SH-SY5Y (cell line): Measurements from ENCODE around the gene TMEM87B.

Experiments used
- GATA2 ChIP-seq: IDR thresholded peaks from 2 replicates; pipeline ENCODE4 v1.6.1; 2011; ENCODE audit warnings: mild to moderate bottlenecking, low read depth, low read length
- GATA3 ChIP-seq: IDR thresholded peaks from 2 replicates; pipeline ENCODE4 v1.6.1; 2011; ENCODE audit warnings: low read depth, mild to moderate bottlenecking, low read length, moderate library complexity

DNA sequence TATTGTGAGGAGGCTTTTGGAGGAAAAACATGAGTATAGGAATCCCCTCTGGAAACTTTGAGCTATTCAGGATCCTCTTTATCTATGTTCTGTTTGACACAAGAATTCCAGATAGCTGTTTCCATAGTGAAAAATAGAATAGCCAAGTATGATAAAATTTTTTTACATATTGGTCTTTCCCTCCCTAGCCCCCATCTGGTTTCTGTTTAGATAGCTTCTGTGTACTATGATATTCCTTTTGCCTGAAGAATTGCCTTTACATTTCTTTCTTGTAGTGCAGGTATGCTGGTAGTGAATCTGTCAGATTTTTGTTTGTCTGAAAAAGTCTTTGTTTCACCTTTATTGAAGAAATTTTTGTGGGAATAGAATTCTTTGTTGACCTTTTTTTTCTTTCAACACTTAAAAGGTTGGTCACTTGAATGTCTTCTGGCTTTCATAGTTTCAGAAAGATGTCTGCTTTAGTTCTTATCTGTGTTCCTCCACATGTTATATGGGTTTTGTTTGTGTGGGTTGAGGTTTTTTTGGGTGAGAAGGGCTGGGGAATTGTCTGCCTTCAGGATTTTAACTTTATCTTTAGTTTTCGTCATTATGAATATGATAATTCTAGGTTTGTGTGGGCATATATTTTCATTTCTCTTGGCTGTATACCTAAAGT is 53.2 kb downstream of the TMEM87B start:
- TF ChIP-seq GATA3, result no peak
- no peak for TF ChIP-seq GATA2
